Muscle layer of colon (tissue), 2 donors: ENCODE data around the gene LYG2.
"Not testable (repeated sequence)": the region's sequence is repeated elsewhere in the genome, so short reads cannot be mapped to it uniquely, and the experiment has no call there.

Source experiments
- H3K27ac ChIP-seq: one replicate; pipeline ENCODE4 v1.7.0; 2013; ENCODE audit warnings: low read depth, mild to moderate bottlenecking, low read length, moderate library complexity
- H3K27me3 ChIP-seq, 2 donors: one replicate each; pipeline ENCODE4 v1.7.0; 2013; ENCODE audit warnings: low read length in 2 of 2, mild to moderate bottlenecking in 2 of 2; ENCODE audit not compliant: insufficient read depth in 2 of 2, control insufficient read depth in 1 of 2
- H3K36me3 ChIP-seq: one replicate; pipeline ENCODE4 v1.7.0; 2013; ENCODE audit warnings: mild to moderate bottlenecking, low read length; ENCODE audit not compliant: insufficient read depth
- H3K4me1 ChIP-seq: one replicate; pipeline ENCODE4 v1.7.0; 2013; ENCODE audit warnings: mild to moderate bottlenecking, low read length; ENCODE audit not compliant: insufficient read depth
- H3K4me3 ChIP-seq, 2 donors: one replicate each; pipeline ENCODE4 v1.7.0; 2013; ENCODE audit warnings: low read length in 2 of 2, low read depth in 1 of 2, mild to moderate bottlenecking in 1 of 2, moderate library complexity in 1 of 2
- H3K9ac ChIP-seq: one replicate; pipeline ENCODE4 v1.7.0; 2013; ENCODE audit warnings: low read length
- H3K9me3 ChIP-seq: one replicate; pipeline ENCODE4 v1.7.0; 2013; ENCODE audit warnings: mild to moderate bottlenecking, low read length
- donor health status: abdominal sarcoma.
- donor health status: Adenocarcinoma of cecum.

Gene LYG2

DNA sequence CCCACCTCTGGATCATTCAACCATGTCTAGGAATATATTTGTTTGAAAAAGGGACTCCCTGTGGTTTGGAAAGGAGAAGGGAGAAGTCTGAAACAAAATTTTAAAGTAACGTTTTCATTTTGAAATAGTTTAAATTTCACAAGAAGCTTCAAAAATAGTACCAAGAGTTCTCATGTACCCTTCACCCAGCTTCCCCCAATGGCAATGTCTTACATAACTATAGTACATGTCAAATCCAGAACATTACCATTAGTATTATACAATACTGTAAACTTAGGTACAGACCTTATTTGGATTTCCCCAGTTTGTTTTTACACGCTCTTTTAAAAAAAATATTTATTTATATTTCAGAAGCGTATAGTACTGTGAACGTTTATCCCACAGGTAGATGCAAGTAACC, 4.0 kb upstream of the LYG2 start:
- Histone ChIP-seq H3K9ac (no peak overlapping the region), H3K9me3 (no peaks in the 10 kb centered on the region), H3K36me3 (no peaks in the 10 kb centered on the region), H3K4me1 (no peaks in the 10 kb centered on the region), H3K27ac (no peak overlapping the region), H3K4me3 (no peak overlapping the region), H3K27me3 (no peaks in the 10 kb centered on the region)

DNA sequence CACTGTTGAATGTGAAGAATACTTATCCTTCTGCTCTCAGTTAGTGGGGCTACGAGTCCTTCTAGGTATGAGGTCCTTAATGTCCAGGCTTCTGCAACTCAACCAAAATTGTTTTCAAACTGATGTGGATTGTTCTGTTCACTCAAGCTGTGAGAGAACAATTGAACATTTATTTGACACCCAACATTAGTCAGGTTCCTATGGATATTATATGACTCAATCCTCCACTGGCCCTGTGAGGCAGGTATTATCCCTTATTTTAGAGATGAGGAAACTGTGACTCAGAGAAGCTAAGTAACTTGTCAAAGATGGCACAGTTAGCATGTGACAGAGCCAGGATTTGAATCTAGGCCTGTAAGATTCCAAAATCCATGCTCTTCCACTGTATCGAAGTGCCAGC, 1.2 kb upstream of the LYG2 start:
- Histone ChIP-seq H3K36me3 (no peaks in the 10 kb centered on the region), H3K27ac (no peak overlapping the region), H3K9ac (no peak overlapping the region), H3K27me3 (no peaks in the 10 kb centered on the region), H3K4me3 (no peak overlapping the region), H3K9me3 (no peaks in the 10 kb centered on the region), H3K4me1 (no peaks in the 10 kb centered on the region)

GRCh38 chr2:99249951-99250350, 5.5 kb downstream of the LYG2 start:
- Histone ChIP-seq H3K4me3 (no peak overlapping the region), H3K27ac (no peak overlapping the region), H3K9ac (no peak overlapping the region), H3K9me3 (no peaks in the 10 kb centered on the region), H3K36me3 (no peaks in the 10 kb centered on the region), H3K27me3 (no peaks in the 10 kb centered on the region), H3K4me1 (no peaks in the 10 kb centered on the region)

DNA sequence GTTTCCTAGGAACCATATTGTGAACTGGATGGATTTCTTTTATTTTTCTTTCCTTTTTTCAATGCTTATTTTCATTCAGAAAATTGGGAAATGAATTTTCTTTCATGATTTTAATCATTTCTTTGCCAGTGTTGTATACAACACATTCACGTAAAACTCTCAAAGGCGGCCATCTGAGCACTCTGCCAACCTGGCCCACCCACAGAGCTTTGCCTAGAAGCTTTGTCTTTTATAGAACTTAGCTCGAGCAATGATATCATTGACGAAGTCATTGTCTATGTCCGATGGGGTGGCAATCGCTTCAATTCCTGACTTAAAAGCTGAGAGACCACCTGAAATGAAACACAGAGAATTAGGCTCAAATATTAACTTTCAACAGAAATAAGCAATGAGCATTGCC, 13.3 kb downstream of the LYG2 start:
- Histone ChIP-seq H3K9ac (no peak overlapping the region), H3K27ac (no peak overlapping the region), H3K36me3 (no peaks in the 10 kb centered on the region), H3K9me3 (no peaks in the 10 kb centered on the region), H3K4me1 (no peaks in the 10 kb centered on the region), H3K27me3 (no peaks in the 10 kb centered on the region), H3K4me3 (no peak overlapping the region)

DNA sequence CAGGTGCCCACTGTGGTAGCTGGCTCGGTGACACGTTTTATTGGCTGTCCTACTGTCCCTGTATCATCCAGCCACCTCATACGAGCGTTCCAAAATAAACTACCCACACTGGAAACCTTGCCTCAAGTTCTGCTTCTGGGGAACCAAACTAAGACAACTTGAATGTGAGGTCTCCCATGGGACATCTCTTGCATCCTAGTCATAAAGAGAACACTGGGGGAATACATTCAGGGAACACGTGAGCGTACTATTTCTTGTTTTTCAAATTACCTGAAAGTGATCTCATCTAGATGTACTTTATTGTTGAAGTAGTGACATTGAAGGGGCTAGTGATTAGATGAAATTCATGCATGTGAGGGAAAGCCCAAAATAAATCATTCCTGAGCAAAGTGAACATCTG, 15.0 kb downstream of the LYG2 start:
- H3K27ac ChIP-seq: no peak overlapping the region
- no peaks in the 10 kb centered on the region for H3K36me3 ChIP-seq
- H3K4me1 ChIP-seq: no peaks in the 10 kb centered on the region
- no peaks in the 10 kb centered on the region for H3K27me3 ChIP-seq
- no peaks in the 10 kb centered on the region for H3K9me3 ChIP-seq
- no peak overlapping the region for H3K9ac ChIP-seq
- no peak overlapping the region for H3K4me3 ChIP-seq

DNA sequence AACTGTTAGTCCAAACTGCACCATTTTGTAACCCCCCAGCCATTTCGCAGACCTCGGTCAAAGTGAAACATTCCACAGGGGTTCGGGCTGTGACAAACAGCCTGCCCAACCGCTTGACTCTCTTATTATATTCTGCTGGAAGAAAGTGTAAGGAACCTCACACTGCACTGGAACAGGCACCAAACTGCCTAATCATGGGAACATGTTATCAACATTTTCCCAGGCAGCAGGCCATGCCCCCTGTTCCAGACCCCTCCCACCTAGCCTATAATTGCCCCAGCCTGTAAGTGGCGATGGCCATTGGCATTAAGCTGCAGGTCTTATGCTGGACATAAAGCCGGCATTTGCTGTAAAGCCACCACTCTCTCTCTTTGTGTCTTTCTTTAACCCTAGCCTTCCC, 16.9 kb downstream of the LYG2 start:
- Histone ChIP-seq H3K9me3 (no peaks in the 10 kb centered on the region), H3K9ac (no peak overlapping the region), H3K4me3 (no peak overlapping the region), H3K4me1 (no peaks in the 10 kb centered on the region), H3K36me3 (no peaks in the 10 kb centered on the region), H3K27me3 (no peaks in the 10 kb centered on the region), H3K27ac (no peak overlapping the region)

DNA sequence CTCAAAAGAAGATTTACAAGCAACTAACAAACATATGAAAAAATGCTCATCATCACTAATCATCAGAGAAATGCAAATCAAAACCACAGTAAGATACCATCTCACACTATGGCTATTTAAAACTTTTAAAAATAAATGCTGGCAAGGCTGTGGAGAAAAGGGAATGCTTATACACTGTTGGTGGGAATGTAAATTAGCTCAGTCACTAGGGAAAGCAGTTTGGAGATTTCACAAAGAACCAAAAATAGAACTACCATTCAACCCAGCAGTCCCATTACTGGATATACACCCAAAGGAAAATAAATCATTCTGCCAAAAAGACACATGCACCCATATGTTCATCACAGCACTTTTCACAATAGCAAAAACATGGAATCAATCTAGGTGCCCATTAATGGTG, 22.3 kb downstream of the LYG2 start:
- not testable (repeated sequence) for H3K36me3 ChIP-seq, H3K27ac ChIP-seq, H3K9me3 ChIP-seq, H3K9ac ChIP-seq, H3K27me3 ChIP-seq, H3K4me3 ChIP-seq, H3K4me1 ChIP-seq

DNA sequence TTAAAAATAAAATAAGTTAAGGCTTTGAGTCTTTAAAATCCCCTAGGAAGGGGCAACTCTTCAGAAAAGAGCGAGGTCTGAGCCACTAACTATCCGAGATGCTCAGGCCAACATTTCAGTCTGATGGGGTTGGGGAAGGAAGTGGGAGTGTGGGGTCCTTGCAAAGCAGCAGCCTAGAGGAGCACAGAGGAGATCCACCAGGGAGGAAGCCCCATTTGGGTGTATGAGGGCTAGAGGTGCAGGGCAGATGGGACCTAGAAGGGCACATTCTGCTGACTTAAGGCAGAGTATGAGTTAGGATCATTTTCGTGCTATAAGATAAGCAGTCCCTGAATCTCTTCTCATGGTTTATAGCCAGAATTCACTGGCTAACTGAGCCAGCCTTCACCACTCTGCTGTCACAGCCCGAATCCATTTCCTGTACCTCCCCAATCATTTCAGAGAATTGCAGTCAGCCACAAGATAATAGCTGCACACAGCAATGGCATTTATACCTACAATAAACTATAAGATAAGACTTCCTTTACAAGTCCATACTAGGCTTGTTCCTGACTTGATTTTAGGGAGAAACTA, 37.5 kb downstream of the LYG2 start:
- H3K9me3 ChIP-seq: no peaks in the 10 kb centered on the region
- H3K9ac ChIP-seq: no peak overlapping the region
- H3K4me1 ChIP-seq: no peaks in the 10 kb centered on the region
- no peaks in the 10 kb centered on the region for H3K27me3 ChIP-seq
- no peak overlapping the region for H3K4me3 ChIP-seq
- no peaks in the 10 kb centered on the region for H3K36me3 ChIP-seq
- H3K27ac ChIP-seq: no peak overlapping the region

- H3K4me3 ChIP-seq: no peak overlapping the region
- H3K27ac ChIP-seq: no peak overlapping the region
- no peaks in the 10 kb centered on the region for H3K27me3 ChIP-seq
- no peaks in the 10 kb centered on the region for H3K36me3 ChIP-seq
- H3K9me3 ChIP-seq: no peaks in the 10 kb centered on the region
- no peaks in the 10 kb centered on the region for H3K4me1 ChIP-seq
- H3K9ac ChIP-seq: no peak overlapping the region
These were observed 39.4 kb downstream of the LYG2 start for GRCh38 chr2:99216096-99216495.

DNA sequence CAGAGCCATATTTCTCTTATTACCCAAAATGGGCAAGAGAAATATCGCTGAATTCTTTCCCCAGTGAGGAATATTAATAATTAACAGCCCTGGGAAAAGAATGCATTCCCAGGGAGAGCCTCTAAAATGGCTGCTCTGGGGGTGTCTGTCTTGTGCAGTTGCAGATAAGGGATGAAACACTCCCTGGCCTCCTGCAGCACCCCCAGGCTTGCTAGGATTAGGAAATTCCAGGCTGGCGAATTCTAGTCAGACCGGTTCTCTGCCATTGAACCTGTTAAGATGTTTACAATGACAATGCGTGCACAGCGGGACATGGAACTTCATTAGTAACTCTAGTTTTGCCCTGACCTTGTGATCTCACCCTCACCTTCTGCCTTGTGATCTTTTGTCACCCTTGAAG, 50.0 kb downstream of the LYG2 start:
- Histone ChIP-seq H3K4me3 (no peak overlapping the region), H3K9ac (no peak overlapping the region), H3K27me3 (no peaks in the 10 kb centered on the region)

GRCh38 chr2:99201959-99202678, 53.3 kb downstream of the LYG2 start:
- H3K4me3 ChIP-seq: no peak overlapping the region
- peaks cover 13% of the 10 kb centered on the region for H3K36me3 ChIP-seq
- H3K9ac ChIP-seq: no peak overlapping the region
- no peaks in the 10 kb centered on the region for H3K27me3 ChIP-seq
- H3K4me1 ChIP-seq: no peaks in the 10 kb centered on the region
- no peaks in the 10 kb centered on the region for H3K9me3 ChIP-seq
- no peak overlapping the region for H3K27ac ChIP-seq

More for the DNA sequence above, 50.0 kb downstream of the LYG2 start:
- H3K27ac ChIP-seq: no peak overlapping the region
- no peaks in the 10 kb centered on the region for H3K4me1 ChIP-seq
- no peaks in the 10 kb centered on the region for H3K9me3 ChIP-seq
- H3K36me3 ChIP-seq: no peaks in the 10 kb centered on the region
